ENCODE results near the gene ATP7A.
"Not testable (repeated sequence)": the region's sequence is repeated elsewhere in the genome, so short reads cannot be mapped to it uniquely, and the experiment has no call there.

The ATP7A gene

GRCh38 chrX:77910108-77910840 lies at the start of gene ATP7A:
Gene ATP7A, plus strand, starts transcription at chrX:77910693. Its CDS starts 60,949 bp downstream, at chrX:77971642.
- DNase-seq (ENCODE audit: extremely low read depth in 1 of 2, low read depth in 1 of 2): peak; percentile 72 to 86

DNA sequence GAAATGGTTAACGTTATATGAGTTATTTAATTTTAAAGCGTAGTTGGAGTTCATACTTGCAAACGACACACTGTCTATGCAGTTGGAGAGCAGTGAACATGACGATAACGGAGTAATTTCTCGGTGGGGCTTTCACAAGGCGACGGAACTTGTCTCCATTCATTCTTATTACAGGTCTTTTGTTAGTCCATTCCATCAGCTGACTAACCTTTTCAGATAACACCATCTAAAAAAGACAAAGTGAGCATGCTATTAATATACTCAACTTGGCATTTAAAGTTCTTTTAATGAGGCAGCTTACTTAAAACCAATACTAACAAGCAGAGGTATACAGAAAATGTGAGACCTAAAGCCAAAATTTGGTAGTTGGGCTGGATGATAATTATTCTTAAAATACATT lies 35.1 kb upstream of the ATP7A start:
- DNase-seq (ENCODE audit: extremely low read depth in 1 of 2, low read depth in 1 of 2): no peak

GRCh38 chrX:77881418-77881817 lies 29.1 kb upstream of the ATP7A start:
- DNase-seq (ENCODE audit: extremely low read depth in 1 of 2, low read depth in 1 of 2): not testable (repeated sequence)

GRCh38 chrX:77892887-77893286 lies 17.6 kb upstream of the ATP7A start:
- DNase-seq (ENCODE audit: extremely low read depth in 1 of 2, low read depth in 1 of 2): no peak

DNA sequence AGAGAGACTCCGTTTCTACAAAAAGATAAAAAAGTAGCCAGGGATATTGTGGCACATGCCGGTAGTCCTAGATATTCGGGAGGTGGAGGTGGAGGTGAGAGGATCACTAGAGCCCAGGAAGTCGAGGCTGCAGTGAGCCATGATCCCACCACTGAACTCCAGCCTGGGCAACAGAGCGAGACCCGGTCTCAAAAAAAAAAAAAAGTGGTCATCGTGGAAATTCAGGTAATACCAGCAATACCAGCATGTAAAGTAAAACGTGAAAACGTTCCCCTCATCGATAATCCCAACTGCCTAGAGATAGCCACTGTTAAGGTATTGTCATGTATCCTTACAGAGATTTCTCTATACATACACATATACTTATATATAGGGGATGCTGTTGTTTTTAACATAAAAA lies 16.8 kb upstream of the ATP7A start:
- no peak for DNase-seq (ENCODE audit: extremely low read depth in 1 of 2, low read depth in 1 of 2)

- peak; percentile 64 to 87 for DNase-seq (ENCODE audit: extremely low read depth in 1 of 2, low read depth in 1 of 2)
These were observed 15.3 kb upstream of the ATP7A start, which contains the start of gene MAGT1 for GRCh38 chrX:77894921-77895886. Gene MAGT1, minus strand, starts transcription at chrX:77895435. Its CDS starts 25 bp downstream, at chrX:77895410.

GRCh38 chrX:77899081-77899828 lies 11.2 kb upstream of the ATP7A start, which contains the start of gene COX7B:
Gene COX7B, plus strand, starts transcription at chrX:77899468. Its CDS starts 86 bp downstream, at chrX:77899554.
- DNase-seq (ENCODE audit: extremely low read depth in 1 of 2, low read depth in 1 of 2): peak; percentile 16 to 39

DNA sequence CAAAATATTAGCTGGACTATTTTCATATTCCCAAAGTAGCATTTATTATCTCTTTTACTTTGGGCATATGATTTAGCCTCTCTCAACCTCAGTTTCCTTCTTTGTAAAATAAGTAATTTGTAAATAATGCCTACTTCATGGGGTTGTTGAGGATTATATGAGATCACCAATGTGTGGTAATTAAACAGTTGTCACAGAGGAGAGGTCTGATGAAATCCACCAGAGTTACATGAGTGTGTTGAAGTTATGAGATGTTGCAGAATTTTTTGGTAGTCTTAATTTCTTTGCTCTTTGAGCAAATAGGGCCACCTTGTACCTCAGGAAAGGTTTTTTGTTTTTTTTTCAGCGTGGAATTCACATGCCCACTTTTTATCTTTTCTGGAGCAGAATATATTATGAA lies 9.8 kb upstream of the ATP7A start:
- no peak for DNase-seq (ENCODE audit: extremely low read depth in 1 of 2, low read depth in 1 of 2)

- no peak for DNase-seq (ENCODE audit: extremely low read depth in 1 of 2, low read depth in 1 of 2)
These were observed 9.0 kb upstream of the ATP7A start for GRCh38 chrX:77901506-77901905.

- no peak for DNase-seq (ENCODE audit: extremely low read depth in 1 of 2, low read depth in 1 of 2)
These were observed 6.9 kb downstream of the ATP7A start for GRCh38 chrX:77917294-77917933.

DNA sequence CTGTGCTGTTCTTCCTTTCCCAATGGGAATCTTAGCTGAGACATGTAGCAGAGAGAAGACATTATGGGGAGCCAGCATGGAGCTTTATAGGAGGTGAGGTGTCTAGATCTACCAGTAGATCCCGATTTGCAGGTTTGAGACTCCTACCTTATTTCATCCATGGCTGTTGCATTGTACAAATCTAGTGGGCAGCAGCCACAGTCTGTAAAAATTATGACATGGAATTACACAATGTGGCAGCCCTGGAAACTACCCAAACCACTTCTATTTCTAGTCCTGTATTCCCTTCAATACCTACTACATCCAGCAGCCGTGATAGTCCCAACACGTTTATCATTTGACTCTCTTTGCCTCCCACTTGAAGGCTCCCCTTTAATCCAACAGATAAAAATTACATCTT lies 8.1 kb downstream of the ATP7A start:
- no peak for DNase-seq (ENCODE audit: extremely low read depth in 1 of 2, low read depth in 1 of 2)

- DNase-seq (ENCODE audit: extremely low read depth in 1 of 2, low read depth in 1 of 2): not testable (repeated sequence)
These were observed 8.9 kb downstream of the ATP7A start for GRCh38 chrX:77919370-77919769.

DNA sequence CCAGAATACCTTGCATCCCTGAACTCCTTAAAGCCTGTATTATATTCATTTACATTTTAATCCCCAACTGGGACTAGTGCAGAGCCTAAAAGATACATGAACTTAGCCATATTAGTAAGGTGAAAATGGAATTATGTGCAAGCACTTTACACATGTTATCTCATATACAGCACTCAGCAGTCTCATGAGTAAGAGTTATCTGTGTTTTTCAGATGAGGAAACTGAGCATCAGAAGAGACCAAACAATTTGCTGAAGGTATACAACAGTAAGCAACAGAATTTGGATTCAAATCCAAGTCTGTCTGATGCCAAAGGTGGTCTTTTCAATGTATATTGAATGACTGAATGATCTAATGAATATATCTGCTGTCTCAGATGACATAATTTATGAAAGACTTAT lies 12.3 kb downstream of the ATP7A start:
- no peak for DNase-seq (ENCODE audit: extremely low read depth in 1 of 2, low read depth in 1 of 2)

DNA sequence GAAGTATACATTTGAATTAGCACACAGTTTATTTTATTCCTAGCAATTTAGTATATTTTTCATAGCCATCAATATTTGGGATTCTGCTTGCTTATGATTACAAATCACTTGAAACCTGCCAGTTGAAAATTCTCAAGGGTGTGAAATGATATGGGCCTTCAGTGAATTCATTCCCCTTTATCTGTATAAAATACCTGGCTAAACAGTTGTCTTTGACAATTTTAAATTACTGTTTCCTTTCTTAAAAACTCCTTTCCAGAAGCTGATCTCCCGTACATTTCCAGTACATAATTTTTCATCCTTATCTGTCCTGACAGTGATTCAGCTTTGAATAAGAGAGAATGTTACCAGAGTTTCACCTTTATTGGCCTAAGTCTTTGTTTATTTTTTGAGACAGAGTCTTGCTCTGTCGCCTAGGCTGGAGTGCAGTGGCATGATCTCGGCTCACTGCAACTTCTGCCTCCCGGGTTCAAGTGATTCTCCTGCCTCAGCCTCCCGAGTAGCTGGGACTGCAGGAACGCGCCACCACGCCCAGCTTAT lies 13.9 kb downstream of the ATP7A start:
- DNase-seq (ENCODE audit: extremely low read depth in 1 of 2, low read depth in 1 of 2): no peak

GRCh38 chrX:77925764-77926163 lies 15.3 kb downstream of the ATP7A start:
- DNase-seq (ENCODE audit: extremely low read depth in 1 of 2, low read depth in 1 of 2): no peak

DNA sequence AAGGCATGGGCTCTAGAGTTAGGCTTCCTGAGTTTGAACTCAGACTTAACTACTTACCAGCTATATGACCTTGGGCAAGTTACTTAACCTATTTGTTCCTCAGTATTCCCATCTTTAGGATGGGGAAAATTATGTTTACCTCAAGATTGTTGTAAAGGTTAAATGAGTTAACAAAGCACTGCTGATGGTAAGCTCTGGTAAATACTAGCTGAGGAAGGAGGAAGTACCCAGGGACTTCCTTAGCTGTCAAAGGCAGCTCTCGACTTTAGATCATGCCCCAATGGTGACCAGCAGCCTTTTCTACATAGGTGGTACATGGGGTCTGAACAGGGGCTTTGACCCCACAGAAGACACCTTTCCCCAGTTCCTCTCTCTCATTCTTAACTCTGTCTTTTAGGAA lies 20.1 kb downstream of the ATP7A start:
- no peak for DNase-seq (ENCODE audit: extremely low read depth in 1 of 2, low read depth in 1 of 2)

GRCh38 chrX:77935886-77936285 lies 25.4 kb downstream of the ATP7A start:
- no peak for DNase-seq (ENCODE audit: extremely low read depth in 1 of 2, low read depth in 1 of 2)

DNA sequence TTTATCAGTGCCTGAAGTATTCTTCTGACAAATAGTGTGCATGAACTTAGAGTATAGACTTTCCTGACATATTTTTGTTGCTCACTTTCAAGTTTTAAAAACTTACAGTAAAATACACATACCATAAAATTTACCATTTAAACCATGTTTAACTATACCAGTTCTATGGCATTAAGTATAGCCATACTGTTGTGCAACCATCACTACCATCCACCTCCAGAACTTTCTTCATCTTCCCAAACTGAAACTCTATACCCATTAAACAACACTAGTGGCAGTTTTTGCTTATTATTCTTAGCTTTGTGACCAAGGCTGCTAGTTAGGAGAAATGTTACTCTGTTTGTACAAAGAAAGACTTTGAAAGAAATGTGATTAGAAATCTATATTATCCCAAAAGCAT lies 25.8 kb downstream of the ATP7A start:
- DNase-seq (ENCODE audit: extremely low read depth in 1 of 2, low read depth in 1 of 2): no peak

DNA sequence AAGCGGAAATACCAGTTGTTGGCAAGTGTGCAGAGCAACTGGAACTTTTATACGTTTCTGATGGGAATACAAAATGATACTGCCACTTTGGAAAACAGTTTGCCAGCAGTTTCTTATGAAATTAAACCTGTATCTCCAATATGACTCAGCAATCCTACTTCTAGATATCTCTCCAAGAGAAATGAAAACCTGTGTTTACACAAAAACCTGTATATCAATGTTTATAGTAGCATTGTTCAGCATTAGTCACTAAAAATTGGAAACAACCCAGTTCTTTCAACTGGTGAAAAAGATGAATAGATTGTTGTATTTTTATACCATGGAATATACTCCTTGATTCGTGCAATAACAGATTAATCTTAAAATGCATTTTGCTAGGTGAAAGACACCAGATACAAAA lies 26.8 kb downstream of the ATP7A start:
- no peak for DNase-seq (ENCODE audit: extremely low read depth in 1 of 2, low read depth in 1 of 2)

DNA sequence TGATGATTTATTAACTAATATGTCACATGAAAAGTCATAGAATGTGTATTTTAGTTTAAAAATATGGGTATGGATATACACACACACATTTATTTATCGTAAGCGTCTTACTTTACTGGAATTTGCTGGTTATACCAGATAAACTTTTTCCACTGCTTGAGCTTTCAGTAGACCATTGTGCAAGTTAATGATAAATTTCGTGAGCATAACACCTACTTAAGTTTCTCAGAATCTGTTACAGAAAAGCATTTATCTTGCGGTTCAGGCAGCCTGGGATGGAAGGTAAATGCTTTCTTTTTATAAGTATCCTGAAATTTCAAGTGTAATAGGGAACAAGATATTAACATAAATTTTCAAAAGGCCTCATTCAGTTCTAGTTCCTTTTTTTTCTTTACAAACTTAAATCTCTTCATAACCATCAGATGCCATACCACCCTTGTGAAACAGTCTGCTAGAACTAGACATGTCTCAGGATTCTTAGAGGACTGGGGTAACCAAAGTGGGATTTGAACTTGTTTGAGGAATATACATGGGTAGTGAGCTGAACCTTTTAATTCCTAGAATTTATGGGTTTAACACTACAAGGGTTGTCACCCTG lies 27.7 kb downstream of the ATP7A start:
- DNase-seq (ENCODE audit: extremely low read depth in 1 of 2, low read depth in 1 of 2): no peak
